GM19452 (cell line): ENCODE measurements around the gene TAGLN.

ENCODE experiments used
- ATAC-seq: cut with Tn5 transposase; IDR thresholded peaks from one replicate; pipeline ENCODE4 v1.9.1; 2021; ENCODE audit not compliant: unreplicated experiment

The TAGLN gene

DNA sequence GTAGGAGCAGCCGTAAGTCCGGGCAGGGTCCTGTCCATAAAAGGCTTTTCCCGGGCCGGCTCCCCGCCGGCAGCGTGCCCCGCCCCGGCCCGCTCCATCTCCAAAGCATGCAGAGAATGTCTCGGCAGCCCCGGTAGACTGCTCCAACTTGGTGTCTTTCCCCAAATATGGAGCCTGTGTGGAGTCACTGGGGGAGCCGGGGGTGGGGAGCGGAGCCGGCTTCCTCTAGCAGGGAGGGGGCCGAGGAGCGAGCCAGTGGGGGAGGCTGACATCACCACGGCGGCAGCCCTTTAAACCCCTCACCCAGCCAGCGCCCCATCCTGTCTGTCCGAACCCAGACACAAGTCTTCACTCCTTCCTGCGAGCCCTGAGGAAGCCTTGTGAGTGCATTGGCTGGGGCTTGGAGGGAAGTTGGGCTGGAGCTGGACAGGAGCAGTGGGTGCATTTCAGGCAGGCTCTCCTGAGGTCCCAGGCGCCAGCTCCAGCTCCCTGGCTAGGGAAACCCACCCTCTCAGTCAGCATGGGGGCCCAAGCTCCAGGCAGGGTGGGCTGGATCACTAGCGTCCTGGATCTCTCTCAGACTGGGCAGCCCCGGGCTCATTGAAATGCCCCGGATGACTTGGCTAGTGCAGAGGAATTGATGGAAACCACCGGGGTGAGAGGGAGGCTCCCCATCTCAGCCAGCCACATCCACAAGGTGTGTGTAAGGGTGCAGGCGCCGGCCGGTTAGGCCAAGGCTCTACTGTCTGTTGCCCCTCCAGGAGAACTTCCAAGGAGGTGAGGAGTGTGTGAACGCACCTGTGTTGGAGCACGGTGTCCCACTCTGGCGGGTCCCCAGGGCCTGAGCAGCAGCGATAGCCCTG, at the start of gene TAGLN:
TAGLN (plus strand) TSS at position 318 of the 863 bp plus-strand sequence. CDS start 3,644 bp downstream, outside the sequence.
- ATAC-seq: no peak

DNA sequence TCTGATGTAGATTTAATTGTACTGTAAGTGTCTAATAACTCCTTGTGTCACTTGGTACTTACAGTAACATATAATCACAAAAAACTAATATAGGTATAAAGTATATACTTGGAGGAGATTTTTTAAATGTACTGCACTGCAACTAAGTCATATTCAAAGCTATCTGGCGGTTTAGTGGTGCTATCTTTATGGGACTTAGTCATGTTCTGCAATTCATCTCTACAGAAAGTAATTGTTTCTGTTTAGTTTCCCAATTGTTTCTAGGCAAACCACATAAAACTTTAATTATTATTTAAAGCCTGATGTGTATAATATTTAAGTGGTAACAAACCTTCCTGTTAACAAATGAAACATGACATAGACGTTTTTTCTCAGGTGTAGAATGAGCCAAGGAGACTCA, 47.1 kb upstream of the TAGLN start:
- ATAC-seq: no peak

DNA sequence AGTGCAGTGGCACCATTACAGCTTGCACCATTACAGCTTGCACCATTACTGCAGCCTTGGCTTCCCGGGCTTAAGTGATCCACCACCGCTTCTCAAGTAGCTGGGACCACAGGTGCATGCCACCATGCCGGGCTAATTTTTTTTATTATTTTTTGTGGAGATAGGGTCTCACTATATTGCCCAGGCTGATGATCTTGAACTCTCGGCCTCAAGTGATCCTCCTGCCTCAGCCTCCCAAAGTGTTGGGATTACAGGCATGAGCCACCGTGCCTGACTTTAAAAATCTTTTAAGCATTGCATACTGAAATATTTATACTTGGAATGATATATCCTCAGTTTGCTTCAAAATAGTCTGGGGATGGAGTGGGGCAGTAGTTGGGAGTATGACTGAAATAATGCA, 44.7 kb upstream of the TAGLN start:
- ATAC-seq: no peak

DNA sequence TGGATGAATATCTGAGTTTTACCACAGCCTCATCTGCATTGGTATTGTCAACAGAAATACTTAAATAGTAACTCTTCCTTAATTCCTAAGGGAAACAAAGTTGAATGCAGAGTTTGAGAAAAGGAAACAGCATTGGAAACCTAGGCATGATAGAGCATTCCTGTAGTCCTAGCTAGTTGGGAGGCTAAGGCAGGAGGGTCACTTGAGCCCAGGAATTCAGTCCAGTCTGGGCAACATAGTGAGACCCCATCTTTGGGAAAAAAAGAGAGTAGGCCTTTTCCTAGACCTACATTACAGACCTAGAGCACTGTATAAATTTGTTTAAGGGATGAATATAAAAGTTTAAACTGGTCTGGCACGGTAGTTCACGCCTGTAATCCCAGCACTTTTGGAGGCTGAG, 41.7 kb upstream of the TAGLN start:
- no peak for ATAC-seq

DNA sequence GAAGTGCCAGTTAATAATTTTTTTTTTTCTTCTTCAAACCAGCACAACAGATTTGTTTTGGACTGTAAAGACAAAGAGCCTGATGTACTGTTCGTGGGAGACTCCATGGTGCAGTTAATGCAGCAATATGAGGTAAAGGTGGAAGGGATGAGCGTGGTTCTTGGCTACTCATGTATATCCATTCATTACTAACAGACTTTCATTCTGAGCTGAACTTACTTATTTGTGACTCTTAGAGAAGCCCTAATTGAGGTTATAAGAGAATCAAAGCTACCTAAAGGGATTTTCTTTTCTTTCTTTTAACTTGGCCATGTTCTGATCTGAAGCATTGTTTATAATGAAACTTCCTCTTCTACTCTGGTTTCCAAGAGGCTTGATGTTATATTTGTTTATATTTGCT, 39.3 kb upstream of the TAGLN start:
- no peak for ATAC-seq

DNA sequence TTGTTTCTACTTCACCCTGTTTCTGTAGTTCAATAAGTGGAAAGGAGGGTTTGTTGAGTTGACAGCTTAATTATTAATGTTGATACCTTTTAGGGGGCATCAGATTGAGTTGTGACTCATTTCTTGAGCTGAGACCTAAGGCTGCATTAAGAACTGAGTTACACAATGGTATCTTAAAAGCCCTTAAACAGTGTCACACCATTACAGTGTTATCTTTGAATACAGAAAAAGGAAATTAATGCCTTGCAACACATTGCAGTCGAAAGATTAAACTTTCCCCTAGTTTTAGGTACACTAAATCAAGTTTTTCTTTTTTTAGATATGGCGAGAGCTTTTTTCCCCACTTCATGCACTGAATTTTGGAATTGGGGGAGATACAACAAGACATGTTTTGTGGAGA, 38.3 kb upstream of the TAGLN start:
- ATAC-seq: no peak

DNA sequence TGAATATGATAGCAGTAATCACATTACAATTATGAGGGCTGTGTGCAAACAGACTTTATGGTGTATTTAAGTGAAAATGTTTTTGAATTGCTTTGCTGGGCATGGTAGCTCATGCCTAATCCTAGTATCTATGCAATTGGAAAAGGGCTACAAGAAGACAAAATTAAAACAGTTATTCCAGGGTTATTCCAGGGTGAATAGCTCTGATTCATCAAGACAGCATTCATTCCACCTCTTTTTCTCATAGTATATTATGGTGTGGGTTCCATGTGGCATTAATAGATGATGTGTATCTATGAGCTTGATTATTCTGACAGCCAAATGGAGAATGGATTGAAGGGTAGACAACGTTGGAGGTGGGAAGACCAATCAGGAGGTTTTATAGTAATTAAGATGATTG, 32.7 kb upstream of the TAGLN start:
- ATAC-seq: no peak

DNA sequence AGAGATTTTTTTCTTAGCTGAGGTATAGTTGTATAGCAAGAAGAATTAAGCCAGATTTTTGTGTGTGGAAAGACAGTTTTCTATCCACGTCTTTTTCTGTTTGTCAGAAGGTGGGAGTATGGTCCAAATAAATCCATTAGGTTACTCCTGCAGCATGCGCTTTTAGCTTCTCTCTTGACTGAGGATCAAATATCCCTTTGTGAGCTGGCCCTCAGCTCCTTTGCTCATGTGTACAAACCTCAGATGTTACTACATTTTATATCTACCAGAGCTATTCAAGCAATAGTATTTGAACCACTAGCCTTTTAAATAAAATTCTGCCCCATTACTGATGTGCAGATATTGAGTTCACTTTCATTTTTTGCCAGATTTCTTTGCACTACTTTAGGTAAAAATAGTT, 29.4 kb upstream of the TAGLN start:
- no peak for ATAC-seq

DNA sequence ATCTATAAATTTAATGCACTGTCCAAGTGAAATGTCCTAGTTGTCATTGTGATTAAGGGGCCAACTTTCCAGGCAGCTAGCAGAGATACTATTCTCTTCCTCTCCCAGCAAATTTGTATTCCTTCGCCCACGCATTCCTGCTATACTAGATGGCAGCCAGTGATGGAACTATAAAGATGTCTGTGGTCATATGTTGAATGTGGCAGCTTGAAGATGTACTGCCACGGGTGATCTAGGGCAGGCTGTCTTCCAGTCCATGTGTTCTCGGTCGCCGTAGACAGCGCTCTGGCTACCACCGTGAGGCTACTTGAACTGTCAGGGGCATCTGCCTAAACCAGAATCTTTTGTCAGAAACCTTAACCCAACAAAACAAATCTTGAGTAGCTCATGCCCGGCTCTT, 29.0 kb upstream of the TAGLN start:
- no peak for ATAC-seq

DNA sequence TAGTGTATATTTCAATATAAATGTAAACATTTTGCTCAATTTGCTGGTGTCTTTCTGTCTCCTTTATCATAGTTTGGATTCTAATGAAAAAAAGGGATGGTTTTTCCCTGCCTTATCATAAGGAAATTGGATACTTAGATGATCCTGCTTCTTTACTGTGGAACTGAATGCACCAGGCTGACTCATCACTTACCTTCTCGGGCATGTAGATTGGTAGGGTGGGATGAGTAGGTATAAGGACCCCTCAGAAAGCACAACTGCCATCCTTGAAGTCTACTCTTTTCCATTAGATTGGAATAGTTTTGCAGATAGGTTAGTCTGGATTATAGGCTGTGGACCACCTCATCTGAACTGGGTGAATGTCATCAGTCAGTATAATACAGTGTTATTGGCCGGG, 28.2 kb upstream of the TAGLN start:
- no peak for ATAC-seq

DNA sequence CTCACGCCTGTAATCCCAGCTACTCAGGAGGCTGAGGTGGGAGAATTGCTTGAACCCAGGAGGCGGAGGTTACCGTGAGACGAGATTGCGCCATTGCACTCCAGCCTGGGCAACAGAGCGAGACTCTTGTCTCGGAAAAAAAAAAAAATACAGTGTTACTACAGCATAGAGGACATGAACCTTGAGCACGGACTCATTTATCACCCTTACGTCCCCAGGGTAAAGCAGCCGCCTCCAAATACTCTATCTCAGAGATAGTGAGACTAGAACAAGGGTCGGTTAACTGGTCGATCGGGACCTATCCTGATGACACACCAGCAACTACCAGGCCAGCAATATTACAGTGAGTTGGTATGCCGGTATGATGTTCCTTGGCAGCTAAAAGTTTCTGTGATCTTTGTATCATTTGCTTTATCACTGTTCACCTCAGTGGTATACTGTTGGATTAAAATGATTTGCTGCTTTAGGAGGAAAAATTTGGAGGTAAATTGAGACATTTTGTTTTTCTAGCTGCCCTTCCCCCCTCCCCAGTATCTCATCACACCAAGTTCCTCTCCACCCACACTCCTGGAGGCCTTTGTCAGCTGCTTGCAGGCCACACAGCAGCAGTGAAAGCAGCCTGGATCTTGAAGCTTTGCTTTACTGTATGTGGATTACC, 27.6 kb upstream of the TAGLN start:
- no peak for ATAC-seq

DNA sequence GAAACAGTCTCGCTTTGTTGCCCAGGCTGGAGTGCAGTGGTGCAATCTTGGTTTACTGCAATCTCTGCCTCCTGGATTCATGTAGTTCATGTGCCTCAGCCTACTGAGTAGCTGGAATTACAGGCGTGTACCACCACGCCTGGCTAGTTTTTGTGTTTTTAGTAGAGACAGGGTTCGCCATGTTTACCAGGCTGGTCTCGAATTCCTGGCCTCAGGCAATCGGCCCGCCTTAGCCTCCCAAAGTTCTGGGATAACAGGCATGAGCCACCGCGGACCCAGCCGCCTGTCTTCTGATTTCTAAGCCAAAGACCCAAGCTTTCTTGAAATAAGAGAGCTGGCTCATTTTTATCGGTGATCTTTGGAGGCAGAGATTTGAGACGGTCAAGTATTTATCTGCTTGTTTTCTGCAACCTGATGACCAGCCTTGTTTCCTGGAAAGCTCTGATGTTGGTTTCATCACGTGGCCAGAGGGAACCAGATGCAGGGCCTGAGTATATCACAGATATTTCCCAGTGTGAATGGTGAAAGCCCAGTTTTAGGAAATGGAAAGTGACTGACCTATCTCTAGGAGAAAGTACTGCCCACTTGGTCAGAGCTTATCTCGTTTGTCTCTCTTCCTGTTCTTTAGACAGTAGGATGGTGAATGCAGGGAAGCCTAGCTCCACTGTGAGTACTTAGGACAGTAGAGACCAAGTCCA, 26.3 kb upstream of the TAGLN start:
- ATAC-seq: no peak

DNA sequence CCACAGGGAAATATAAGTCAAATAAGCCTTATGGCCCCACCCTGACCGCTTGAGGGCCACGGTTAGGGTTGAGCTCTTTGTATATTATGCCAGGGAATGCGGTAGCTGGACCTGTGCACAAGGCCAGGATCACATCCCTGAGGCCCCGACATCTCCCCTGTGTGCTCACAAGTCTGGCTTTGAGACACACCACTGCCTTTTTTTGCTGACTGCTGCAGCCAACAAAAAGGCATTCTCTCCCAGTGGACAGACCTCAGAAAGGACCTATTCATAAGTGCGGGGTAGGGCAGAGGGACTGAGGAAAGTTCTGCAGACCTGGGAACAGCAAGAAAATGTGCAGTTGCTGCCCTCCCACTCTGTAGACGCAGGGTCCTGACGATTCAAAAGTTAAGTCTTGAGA, 24.1 kb upstream of the TAGLN start:
- ATAC-seq: no peak

DNA sequence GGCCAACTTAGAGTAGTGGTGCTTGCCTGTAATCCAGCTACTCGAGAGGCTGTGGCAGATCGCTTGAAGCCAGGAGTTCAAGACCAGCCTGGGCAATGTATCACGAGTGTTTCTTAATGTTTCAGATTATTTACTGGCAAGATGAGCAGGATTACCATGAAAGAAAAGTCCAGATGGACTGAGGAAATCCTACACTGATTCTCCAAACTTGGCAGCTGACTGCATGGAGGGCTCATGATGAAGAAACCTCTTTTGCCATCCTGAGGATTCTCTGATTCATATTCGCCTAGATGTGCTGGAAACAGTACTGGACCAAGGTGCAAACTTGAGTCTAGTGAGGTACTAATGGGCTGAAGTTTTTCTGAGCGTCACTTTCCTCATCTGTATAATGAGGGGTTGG, 23.4 kb upstream of the TAGLN start:
- ATAC-seq: no peak

DNA sequence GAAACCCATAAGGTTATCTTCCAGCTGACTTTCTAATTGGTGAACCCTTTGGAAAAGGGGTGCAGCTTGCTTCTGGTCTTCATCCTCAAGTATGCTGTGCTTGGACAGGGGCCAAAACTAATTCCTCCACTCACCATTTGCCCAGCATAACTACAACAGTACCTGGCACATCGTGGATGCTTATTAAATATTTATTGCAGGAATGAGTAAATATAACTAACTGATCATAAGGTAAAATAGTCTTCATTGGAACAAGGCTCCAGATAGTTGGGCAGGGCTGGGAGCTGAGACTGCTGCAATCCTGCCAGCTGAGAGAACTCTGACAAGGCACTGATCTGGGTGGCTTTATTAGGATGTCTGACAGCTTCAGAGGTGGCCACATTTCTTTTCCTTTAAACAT, 23.0 kb upstream of the TAGLN start:
- no peak for ATAC-seq

DNA sequence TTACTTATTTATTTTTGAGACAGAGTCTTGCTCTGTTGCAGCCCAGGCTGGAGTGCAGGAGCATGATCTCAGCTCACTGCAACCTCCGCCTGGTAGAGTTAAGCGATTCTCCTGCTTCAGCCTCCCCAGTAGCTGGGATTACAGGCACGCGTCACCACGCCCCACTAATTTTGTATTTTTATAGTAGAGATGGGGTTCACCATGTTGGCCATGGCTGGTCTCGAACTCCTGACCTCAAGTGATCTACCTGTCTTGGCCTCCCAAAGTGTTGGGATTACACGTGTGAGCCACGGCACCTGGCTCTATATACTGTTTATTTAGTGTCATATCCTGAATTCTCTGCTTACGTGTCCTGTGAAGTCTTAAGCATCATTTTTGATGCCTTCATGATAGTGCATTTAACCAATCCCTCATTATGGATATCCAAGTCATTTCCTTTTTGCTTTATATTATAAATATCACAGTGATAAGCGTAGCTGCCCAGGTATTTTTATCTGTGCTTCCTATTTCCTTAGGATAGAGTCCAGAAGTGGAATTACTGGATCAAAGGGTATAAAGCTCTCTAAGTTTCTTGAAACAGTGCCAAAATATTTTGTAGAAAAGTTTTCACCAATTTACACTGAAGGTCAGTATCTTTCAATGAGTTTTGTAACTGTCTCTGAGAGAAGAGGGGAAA, 21.5 kb upstream of the TAGLN start:
- ATAC-seq: no peak

DNA sequence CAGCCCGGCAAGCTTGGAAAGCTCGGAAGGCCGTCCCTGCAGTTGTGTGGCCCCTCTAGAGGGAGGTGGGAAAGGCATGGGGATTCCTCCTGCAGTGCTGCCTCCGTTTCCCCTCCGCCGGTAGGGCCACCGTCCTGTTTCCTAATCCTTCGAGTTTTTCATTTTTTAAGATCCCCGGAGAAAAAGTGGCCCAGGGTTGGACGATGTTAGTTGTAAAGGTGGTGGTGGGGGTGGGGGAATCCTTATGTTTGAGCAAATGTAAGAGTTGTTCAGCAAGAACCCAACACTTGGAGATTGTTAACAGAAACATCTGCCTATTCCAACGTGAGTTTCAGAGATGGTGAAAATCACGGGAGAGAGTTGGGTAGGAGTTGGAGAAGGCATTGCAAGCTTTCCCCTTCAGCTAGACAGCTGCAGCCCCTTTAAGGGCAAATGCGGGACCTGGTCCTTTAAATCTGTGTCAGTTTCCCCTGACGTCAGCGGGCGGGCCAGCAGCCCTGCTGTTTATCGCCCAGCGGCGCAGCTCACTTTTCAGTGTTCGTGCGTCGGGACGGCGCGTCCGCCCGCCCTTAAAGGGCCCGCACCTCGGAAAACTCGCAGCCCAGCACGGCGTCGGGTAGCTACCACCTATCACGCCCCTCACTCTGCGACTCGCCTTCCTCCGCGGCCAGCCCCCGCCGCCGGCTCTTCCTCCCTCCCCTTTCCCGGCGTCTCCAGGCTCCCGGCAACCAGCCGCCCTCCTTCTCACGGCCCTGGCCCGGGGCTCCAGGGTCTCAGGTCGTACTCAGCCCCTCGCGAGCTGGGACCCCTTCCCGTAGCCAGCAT, 20.7 kb upstream of the TAGLN start, which contains the start of gene SIDT2:
SIDT2 (plus strand) TSS at position 534 of the 825 bp plus-strand sequence. CDS start 521 bp downstream, outside the sequence.
- peak; percentile 91 for ATAC-seq

DNA sequence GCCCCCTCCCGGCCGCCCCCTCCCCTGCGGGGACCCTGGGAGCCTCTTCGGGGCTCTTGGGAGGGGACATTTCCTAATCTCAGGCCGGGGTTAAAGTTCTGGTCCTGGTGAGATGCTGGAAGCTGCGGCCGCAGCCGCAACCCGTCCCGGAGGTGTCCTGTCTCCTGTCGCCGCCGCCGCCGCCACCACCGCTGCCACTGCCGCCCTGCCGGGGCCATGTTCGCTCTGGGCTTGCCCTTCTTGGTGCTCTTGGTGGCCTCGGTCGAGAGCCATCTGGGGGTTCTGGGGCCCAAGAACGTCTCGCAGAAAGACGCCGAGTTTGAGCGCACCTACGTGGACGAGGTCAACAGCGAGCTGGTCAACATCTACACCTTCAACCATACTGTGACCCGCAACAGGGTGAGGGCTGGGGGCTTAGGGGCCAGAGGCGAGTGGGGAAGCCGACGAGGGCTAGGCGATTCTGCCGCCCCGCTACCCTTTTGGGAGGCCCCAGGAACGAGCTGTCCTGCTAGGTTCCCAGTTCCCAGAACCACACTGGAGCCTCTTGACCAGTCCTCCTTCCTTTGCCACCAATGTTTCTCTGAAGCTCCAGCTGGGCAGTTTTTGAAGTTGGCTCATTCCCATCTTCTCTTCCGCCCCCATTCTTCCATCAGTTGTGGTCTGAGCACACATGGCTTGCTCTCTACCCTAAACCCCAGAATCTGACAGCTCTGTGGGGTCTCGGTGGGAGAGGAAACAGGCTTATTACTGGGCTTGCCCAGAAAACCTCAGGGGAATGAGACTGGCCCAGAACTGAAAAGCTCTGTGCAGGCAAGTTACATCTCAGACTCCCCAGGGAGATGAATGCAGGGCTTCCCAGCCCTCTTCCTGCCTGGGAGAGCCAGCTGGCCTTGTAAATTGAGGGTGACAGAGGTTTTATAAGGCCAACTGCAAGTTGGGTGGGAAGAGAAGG, 19.8 kb upstream of the TAGLN start:
- ATAC-seq: peak; percentile 30

DNA sequence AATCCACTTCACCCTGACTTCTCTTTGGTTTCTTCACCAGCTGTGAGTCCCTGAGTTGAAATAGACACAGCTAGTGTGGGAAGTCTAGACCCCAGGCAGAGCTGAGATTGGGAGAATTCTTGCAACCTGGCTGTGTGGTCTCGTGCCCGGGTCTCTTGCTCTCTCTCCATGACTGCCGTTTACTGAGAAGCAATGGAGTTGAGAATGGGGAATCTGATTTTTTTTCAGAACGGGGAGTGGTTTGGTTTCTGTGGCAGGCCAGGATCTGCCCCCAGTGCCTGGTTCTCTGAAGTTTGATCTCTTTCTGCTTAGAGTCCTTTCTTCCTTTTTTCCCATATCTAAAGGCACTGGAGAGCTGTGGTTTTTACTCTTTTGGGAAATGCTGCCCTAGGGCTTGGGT, 19.1 kb upstream of the TAGLN start:
- no peak for ATAC-seq
